Measurements from ENCODE around the gene HDAC4.

Gene HDAC4

GRCh38 chr2:239423551-239423950 lies 22.7 kb upstream of the HDAC4 start:
- no peak for TF ChIP-seq CTCF (IDR thresholded peaks at IDR 0.05)
- no peak for TF ChIP-seq ZFX (IDR thresholded peaks at IDR 0.05; ENCODE audit: borderline replicate concordance)

GRCh38 chr2:239421851-239422250 lies 21.0 kb upstream of the HDAC4 start:
- TF ChIP-seq ZFX (IDR thresholded peaks at IDR 0.05; ENCODE audit: borderline replicate concordance) (no peak), CTCF (IDR thresholded peaks at IDR 0.05) (no peak)
- H3K27ac ChIP-seq, result no peak overlapping the region

More at GRCh38 chr2:239423551-239423950, 22.7 kb upstream of the HDAC4 start:
- no peak overlapping the region for H3K27ac ChIP-seq

GRCh38 chr2:239420082-239420481 lies 19.3 kb upstream of the HDAC4 start:
- no peak overlapping the region for H3K27ac ChIP-seq
- no peak for TF ChIP-seq CTCF (IDR thresholded peaks at IDR 0.05)
- TF ChIP-seq ZFX (IDR thresholded peaks at IDR 0.05; ENCODE audit: borderline replicate concordance), result no peak

GRCh38 chr2:239418918-239419317 lies 18.1 kb upstream of the HDAC4 start:
- TF ChIP-seq ZFX (IDR thresholded peaks at IDR 0.05; ENCODE audit: borderline replicate concordance), result no peak
- no peak for TF ChIP-seq CTCF (IDR thresholded peaks at IDR 0.05)
- H3K27ac ChIP-seq, result no peak overlapping the region

- TF ChIP-seq ZFX (IDR thresholded peaks at IDR 0.05; ENCODE audit: borderline replicate concordance) (no peak), CTCF (IDR thresholded peaks at IDR 0.05) (no peak)
- H3K27ac ChIP-seq, result no peak overlapping the region
These were observed 12.2 kb upstream of the HDAC4 start for GRCh38 chr2:239412905-239413603.

GRCh38 chr2:239411549-239412319 lies 10.9 kb upstream of the HDAC4 start:
- TF ChIP-seq ZFX (IDR thresholded peaks at IDR 0.05; ENCODE audit: borderline replicate concordance) (no peak), CTCF (IDR thresholded peaks at IDR 0.05) (no peak)
- no peak overlapping the region for H3K27ac ChIP-seq

- H3K27ac ChIP-seq, result no peak overlapping the region
- TF ChIP-seq CTCF (IDR thresholded peaks at IDR 0.05), result no peak
- no peak for TF ChIP-seq ZFX (IDR thresholded peaks at IDR 0.05; ENCODE audit: borderline replicate concordance)
These were observed 10.3 kb upstream of the HDAC4 start for GRCh38 chr2:239411117-239411516.

Measured in 22Rv1 (cell line).